ENCODE measurements around the gene ADCY4.

DNA sequence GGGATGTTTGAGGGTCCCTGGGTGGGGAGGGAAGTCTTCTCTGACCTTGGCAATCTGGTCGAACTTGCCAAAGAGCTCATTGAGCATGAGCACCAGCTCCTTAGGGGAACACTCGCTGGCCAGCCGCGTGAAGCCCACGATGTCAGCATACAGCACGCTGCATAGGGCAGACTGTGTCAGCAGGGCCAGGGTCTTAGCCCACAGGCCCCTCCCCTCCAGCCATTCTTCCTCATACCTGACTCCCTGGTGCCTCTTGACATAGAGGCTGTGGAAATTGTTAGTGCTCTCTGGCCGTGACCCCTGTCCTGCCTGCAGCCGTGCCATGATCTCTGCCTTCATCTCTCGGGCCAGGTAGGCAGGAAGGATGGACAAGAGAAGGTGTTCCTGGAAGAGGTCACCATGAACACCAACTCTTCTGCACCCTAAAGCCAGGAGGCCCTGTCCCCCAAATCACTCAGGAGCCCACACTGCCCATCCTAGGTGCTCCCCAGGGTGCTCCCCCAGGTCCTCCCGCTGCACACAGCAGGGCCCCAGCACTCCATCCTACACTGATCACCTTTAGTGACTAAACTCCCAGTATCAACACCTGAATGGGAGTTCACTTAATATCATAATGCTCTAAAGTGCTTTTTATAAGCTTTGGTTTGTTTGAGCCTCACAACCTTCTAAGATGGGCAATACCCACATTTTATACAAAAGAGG lies 3.7 kb downstream of the ADCY4 start:
- TF ChIP-seq, protein P1, sequence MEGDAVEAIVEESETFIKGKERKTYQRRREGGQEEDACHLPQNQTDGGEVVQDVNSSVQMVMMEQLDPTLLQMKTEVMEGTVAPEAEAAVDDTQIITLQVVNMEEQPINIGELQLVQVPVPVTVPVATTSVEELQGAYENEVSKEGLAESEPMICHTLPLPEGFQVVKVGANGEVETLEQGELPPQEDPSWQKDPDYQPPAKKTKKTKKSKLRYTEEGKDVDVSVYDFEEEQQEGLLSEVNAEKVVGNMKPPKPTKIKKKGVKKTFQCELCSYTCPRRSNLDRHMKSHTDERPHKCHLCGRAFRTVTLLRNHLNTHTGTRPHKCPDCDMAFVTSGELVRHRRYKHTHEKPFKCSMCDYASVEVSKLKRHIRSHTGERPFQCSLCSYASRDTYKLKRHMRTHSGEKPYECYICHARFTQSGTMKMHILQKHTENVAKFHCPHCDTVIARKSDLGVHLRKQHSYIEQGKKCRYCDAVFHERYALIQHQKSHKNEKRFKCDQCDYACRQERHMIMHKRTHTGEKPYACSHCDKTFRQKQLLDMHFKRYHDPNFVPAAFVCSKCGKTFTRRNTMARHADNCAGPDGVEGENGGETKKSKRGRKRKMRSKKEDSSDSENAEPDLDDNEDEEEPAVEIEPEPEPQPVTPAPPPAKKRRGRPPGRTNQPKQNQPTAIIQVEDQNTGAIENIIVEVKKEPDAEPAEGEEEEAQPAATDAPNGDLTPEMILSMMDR (conservative IDR thresholded peaks at IDR 0.05) = no peak
- TF ChIP-seq ZFX (IDR thresholded peaks at IDR 0.05) = no peak
